Smooth muscle cell (in vitro differentiated cells): Measurements from ENCODE around the gene GPER1. TPM values are rescaled to one million over a fixed set of nuclear protein-coding genes. Genes with fewer than 3 reads are reported as not detected.
A peak's percentile ranks its signal among the peaks of the same experiment; 100 is the strongest.

Experiments
- DNase-seq: peaks from one replicate; lab custom pipeline; 2025; ENCODE audit not compliant: unreplicated experiment; lab: John Stamatoyannopoulos, UW
- H2AFZ ChIP-seq: fragments of 200-600 bp; sonication (generic); 2 replicates; pipeline ENCODE4 v1.6.0; 2016; ENCODE audit warnings: antibody characterized with exemption, low read depth, mild to moderate bottlenecking
- H3F3A ChIP-seq: fragments of 200-600 bp; sonication (generic); 2 replicates; pipeline ENCODE4 v1.6.0; 2017; ENCODE audit warnings: antibody characterized with exemption, low read depth
- H3K27ac ChIP-seq: fragments of 200-600 bp; sonication (generic); 2 replicates; pipeline ENCODE4 v1.5.1; 2016; ENCODE audit warnings: low read depth, mild to moderate bottlenecking
- H3K27me3 ChIP-seq: fragments of 200-600 bp; sonication (generic); 2 replicates; pipeline ENCODE4 v1.6.1; 2016; ENCODE audit warnings: low read depth, mild to moderate bottlenecking
- H3K36me3 ChIP-seq: fragments of 200-600 bp; sonication (generic); 2 replicates; pipeline ENCODE4 v1.5.1; 2016; ENCODE audit warnings: low read depth
- H3K4me1 ChIP-seq: fragments of 200-600 bp; sonication (generic); 2 replicates; pipeline ENCODE4 v1.5.1; 2016; ENCODE audit warnings: low read depth
- H3K4me2 ChIP-seq: fragments of 200-600 bp; sonication (generic); 2 replicates; pipeline ENCODE4 v1.6.0; 2016; ENCODE audit warnings: mild to moderate bottlenecking
- H3K4me3 ChIP-seq: fragments of 200-600 bp; sonication (generic); 2 replicates; pipeline ENCODE4 v1.5.1; 2016; ENCODE audit warnings: mild to moderate bottlenecking
- H3K79me2 ChIP-seq: fragments of 200-600 bp; sonication (generic); 2 replicates; pipeline ENCODE4 v1.6.0; 2016; ENCODE audit warnings: low read depth, mild to moderate bottlenecking
- H3K9ac ChIP-seq: fragments of 200-600 bp; sonication (generic); 2 replicates; pipeline ENCODE4 v1.6.0; 2016; ENCODE audit warnings: low read depth
- H3K9me3 ChIP-seq: fragments of 200-600 bp; sonication (generic); replicated peaks from 2 replicates; pipeline ENCODE4 v1.5.1; 2016; ENCODE audit warnings: low read depth
- H4K20me1 ChIP-seq: fragments of 200-600 bp; sonication (generic); 2 replicates; pipeline ENCODE4 v1.6.0; 2016; ENCODE audit warnings: low read depth
- WGBS: methylation state at CpG from one replicate; pipeline ENCODE4 v1.1.7; 2016; ENCODE audit warnings: low lambda C conversion rate; 5-methylcytosine and 5-hydroxymethylcytosine counted together
- polyA plus RNA-seq: library from polyadenylated mRNA; unstranded; fragments of >200 nt; fragmentation: Nextera tagmentation; extraction: Ambion mirVana; gene quantifications from 2 replicates; pipeline ENCODE4 v1.2.1, GENCODE V29; 2016
- total RNA-seq: library from RNA; depleted of rRNA; stranded (reverse); fragments of >200 nt; gene quantifications from 2 replicates; pipeline ENCODE4 v1.2.3, GENCODE V29; 2014
- TF ChIP-seq, protein P1 (sequence below): fragments of 200-600 bp; sonication (generic); IDR thresholded peaks from 2 replicates; pipeline ENCODE4 v1.5.1; 2017; ENCODE audit warnings: borderline replicate concordance, mild to moderate bottlenecking, antibody characterized with exemption; ENCODE audit not compliant: insufficient read depth, poor library complexity, severe bottlenecking

The GPER1 gene
- total and polyA plus RNA-seq, 2 experiments from 2014 or later, result 1.3 to 2.3 TPM

DNA sequence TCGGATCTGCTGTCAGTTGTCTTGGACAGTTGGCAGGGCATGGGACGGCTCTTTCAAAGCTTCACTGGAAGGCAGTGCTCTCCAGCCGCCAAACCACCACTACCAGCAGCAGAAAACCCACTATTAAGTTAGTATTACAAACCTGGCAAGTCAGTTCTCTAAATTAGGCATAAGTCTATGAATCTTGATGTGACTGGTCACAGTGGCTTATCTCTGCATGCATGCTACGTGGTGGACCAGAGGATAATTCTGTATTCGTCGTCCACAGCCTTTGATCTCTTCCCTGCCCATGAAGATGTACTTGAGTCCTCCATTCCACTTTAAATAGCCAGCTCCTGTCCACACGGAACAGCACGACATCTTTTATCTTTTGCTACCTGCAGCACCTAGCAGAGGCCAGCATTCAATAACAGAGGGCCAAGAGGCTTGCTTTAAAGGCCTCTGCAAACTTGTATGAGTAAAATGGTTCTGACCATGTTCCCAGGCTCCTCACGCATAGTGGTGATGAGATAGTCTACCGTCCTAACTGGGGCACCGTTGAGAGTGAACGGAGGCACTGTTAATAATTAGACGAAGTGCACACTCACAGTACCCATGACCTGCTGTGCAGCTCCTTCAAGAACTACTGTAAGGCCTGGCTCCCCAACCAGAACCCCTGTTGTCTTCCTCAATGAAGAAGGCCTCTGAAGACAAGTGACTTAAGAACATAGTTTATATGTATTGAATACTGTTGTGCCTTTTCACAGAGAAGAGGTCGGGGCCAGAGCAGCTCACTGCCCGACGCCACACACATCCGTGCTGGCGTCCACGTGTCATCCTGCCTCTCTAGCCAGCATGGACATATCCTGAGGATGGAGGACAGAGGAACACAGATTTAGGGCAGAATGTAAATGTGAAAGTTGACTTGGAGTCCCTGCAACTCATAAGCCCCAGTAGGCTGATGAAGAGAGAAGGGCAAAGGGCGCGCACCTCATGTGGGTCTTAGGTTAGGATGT lies 42.5 kb upstream of the GPER1 start:
- Histone ChIP-seq H3K9me3 (no peaks in the 10 kb centered on the region), H3K27me3 (no peaks in the 10 kb centered on the region), H3K4me3 (peak overlapping the region; percentile 83), H3K36me3 (no peaks in the 10 kb centered on the region), H3K27ac (peak overlapping the region; percentile 85), H3K4me1 (peaks cover 32% of the 10 kb centered on the region), H3K79me2 (no peaks in the 10 kb centered on the region), H3K4me2 (peak overlapping the region; percentile 99), H2AFZ (no peak overlapping the region), H3K9ac (peak overlapping the region; percentile 84), H3F3A (peaks cover 12% of the 10 kb centered on the region), H4K20me1 (peaks cover 90% of the 10 kb centered on the region)
- DNase-seq, result no peak
- TF ChIP-seq, protein P1, sequence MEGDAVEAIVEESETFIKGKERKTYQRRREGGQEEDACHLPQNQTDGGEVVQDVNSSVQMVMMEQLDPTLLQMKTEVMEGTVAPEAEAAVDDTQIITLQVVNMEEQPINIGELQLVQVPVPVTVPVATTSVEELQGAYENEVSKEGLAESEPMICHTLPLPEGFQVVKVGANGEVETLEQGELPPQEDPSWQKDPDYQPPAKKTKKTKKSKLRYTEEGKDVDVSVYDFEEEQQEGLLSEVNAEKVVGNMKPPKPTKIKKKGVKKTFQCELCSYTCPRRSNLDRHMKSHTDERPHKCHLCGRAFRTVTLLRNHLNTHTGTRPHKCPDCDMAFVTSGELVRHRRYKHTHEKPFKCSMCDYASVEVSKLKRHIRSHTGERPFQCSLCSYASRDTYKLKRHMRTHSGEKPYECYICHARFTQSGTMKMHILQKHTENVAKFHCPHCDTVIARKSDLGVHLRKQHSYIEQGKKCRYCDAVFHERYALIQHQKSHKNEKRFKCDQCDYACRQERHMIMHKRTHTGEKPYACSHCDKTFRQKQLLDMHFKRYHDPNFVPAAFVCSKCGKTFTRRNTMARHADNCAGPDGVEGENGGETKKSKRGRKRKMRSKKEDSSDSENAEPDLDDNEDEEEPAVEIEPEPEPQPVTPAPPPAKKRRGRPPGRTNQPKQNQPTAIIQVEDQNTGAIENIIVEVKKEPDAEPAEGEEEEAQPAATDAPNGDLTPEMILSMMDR, result no peak
- WGBS, result 81% methylated on average over 21 of the region's 21 CpGs

DNA sequence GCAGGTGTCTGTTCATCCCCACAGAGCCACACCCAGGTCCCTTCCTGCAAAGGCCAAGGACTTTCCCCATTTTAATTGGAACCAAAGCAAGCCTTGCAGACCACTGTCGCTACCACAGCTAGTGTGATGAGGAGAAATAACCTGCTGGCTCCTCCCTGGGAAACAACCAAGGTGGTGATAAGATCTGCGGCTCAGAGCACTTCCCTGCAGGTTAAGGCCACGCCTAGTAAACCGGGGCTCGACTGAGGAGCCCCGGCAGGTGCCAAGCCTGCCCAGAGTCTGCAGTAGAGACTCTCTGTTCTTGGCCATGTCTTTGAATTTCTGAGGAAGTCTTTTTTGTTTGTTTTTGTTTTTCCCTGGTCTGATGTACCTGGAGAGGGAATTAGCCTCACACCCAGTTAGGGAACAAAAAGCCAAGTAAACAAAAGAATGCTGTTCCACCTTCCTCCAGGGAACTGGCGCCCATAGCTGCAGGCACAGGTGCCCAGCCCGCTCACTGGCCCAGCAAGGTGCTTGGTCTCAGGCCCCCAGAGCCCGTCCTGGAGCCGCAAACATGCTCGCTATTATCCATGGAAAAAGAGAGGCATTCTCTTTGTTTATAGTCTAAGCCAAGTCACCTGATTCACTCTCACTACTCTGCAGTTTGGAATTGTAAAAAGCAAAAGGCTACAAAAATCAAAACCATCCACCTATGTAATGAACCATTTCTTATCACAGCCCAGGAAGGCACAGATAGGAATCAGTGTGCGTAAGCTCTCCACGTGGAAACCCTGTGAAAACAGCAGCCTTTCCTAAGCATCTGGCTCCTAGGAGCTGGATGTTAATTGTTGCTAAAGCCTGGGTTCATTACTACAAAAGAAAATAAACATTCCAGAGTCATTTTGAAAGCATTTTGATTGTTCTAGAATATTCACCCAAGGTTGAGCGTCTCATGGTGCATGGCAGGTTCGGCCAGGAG lies 40.9 kb upstream of the GPER1 start:
- H3K27ac ChIP-seq, result no peak overlapping the region
- no peak overlapping the region for H3K4me3 ChIP-seq
- no peak for DNase-seq
- TF ChIP-seq, protein P1, result no peak
- H3K9ac ChIP-seq, result no peak overlapping the region
- peaks cover 86% of the 10 kb centered on the region for H4K20me1 ChIP-seq
- H3K4me1 ChIP-seq, result peaks cover 26% of the 10 kb centered on the region
- peaks cover 12% of the 10 kb centered on the region for H3F3A ChIP-seq
- H3K36me3 ChIP-seq, result no peaks in the 10 kb centered on the region
- no peaks in the 10 kb centered on the region for H3K9me3 ChIP-seq
- no peaks in the 10 kb centered on the region for H3K79me2 ChIP-seq
- H3K4me2 ChIP-seq, result no peak overlapping the region
- 79% methylated on average over 15 of the region's 15 CpGs for WGBS
- no peaks in the 10 kb centered on the region for H3K27me3 ChIP-seq
- no peak overlapping the region for H2AFZ ChIP-seq

DNA sequence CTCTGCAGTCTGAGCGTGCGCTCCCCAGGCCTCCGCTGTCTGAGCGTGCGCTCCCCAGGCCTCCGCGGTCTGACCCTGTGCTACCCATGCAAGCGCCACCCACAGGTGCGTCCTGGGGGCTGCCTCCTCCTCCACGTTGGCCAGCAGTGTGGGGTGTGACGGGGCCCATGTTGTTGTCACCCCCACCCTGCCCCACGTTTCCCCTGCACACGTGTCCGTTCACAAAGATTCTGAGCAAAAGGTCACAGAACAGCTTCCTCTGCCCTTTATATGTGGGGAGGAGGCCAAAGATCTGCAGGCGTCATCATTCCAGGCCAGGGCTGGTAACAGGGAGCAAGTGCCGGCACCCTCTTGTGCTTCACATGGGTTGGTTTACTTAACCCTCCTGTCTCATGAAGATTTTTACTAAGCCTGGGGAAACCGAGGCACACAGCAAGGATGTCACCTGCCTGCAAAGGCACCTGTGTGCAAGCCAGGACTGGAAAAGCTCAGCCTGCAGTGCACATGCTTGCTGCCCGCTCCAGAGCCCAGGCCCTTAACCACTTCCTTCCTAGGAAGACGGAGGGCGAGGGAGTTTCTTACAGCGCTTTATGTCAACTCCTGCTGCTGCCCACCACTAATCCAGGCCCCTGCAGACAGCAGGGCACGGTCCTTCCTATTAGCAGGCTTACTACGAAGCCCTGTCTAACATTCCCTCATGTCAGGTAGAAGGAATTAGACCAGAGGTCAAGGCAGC lies 38.7 kb upstream of the GPER1 start:
- H3K27ac ChIP-seq, result no peak overlapping the region
- H3K9me3 ChIP-seq, result no peaks in the 10 kb centered on the region
- H3K9ac ChIP-seq, result no peak overlapping the region
- TF ChIP-seq, protein P1, result no peak
- H2AFZ ChIP-seq, result no peak overlapping the region
- no peak overlapping the region for H3K4me2 ChIP-seq
- H3K36me3 ChIP-seq, result no peaks in the 10 kb centered on the region
- no peaks in the 10 kb centered on the region for H3K79me2 ChIP-seq
- H3K4me3 ChIP-seq, result no peak overlapping the region
- H3F3A ChIP-seq, result peaks cover 6% of the 10 kb centered on the region
- H3K4me1 ChIP-seq, result peaks cover 25% of the 10 kb centered on the region
- WGBS, result 90% methylated on average over 20 of the region's 23 CpGs
- no peaks in the 10 kb centered on the region for H3K27me3 ChIP-seq
- no peak for DNase-seq
- H4K20me1 ChIP-seq, result peaks cover 88% of the 10 kb centered on the region
